ENCODE measurements around the gene RFX4. TPM values are rescaled to one million over a fixed set of nuclear protein-coding genes. Genes with fewer than 3 reads are reported as not detected.

Gene RFX4
- total RNA-seq, 1 experiment from 2014 or later: not detected

GRCh38 chr12:106721915-106722314, 139.1 kb downstream of the RFX4 start:
- no peaks in the 10 kb centered on the region for H3K9me3 Mint-ChIP-seq (ENCODE audit: low read depth, unreplicated experiment)
- no TSS peak for BruUV-seq (replicated peaks)

DNA sequence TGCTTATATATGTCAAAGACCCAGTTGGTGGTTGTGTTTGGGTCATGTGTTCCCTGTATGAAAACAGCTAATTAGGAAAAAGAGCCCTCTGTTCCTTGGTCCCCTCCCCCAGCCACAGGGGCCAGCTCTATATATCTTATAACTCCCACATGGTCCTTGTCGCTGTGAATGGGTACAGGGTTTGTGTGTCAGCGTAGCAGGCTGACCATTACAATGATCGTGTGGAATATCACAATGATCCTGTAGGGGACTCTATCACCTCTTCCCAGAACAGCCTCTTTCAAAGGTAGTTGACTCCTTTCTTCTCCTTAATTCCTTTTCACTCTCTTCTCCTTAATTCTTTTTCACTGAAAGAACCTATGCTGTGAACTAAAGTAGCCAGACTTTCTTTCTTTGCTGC, 140.0 kb downstream of the RFX4 start:
- CTCF ChIA-PET: interaction anchor here (1.0 kb wide), 1 partner anchor 13 kb away, joined by 4 read pairs; no protein-coding TSS in a partner anchor
- H3K4me1 Mint-ChIP-seq (ENCODE audit: low read depth, unreplicated experiment): no peaks in the 10 kb centered on the region
- no peak overlapping the region for H3K4me3 Mint-ChIP-seq (ENCODE audit: low read depth, unreplicated experiment)
- H3K9me3 Mint-ChIP-seq (ENCODE audit: low read depth, unreplicated experiment): no peaks in the 10 kb centered on the region
- TF ChIP-seq, protein P1, sequence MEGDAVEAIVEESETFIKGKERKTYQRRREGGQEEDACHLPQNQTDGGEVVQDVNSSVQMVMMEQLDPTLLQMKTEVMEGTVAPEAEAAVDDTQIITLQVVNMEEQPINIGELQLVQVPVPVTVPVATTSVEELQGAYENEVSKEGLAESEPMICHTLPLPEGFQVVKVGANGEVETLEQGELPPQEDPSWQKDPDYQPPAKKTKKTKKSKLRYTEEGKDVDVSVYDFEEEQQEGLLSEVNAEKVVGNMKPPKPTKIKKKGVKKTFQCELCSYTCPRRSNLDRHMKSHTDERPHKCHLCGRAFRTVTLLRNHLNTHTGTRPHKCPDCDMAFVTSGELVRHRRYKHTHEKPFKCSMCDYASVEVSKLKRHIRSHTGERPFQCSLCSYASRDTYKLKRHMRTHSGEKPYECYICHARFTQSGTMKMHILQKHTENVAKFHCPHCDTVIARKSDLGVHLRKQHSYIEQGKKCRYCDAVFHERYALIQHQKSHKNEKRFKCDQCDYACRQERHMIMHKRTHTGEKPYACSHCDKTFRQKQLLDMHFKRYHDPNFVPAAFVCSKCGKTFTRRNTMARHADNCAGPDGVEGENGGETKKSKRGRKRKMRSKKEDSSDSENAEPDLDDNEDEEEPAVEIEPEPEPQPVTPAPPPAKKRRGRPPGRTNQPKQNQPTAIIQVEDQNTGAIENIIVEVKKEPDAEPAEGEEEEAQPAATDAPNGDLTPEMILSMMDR (IDR thresholded peaks at IDR 0.05; ENCODE audit: unreplicated experiment): no peak
- no peak for DNase-seq
- no peak overlapping the region for H3K27ac Mint-ChIP-seq (ENCODE audit: unreplicated experiment)
- H3K27me3 Mint-ChIP-seq (ENCODE audit: unreplicated experiment): no peaks in the 10 kb centered on the region
- no peaks in the 10 kb centered on the region for H3K36me3 Mint-ChIP-seq (ENCODE audit: insufficient read depth, unreplicated experiment)
- intact Hi-C loops (cut with micrococcal nuclease; ENCODE audit: unreplicated experiment): no loop called here
- BruUV-seq (replicated peaks): no TSS peak

More at GRCh38 chr12:106721915-106722314, 139.1 kb downstream of the RFX4 start:
- CTCF ChIA-PET: interaction anchor here (0.6 kb wide), 1 partner anchor 93 kb away, joined by 7 read pairs; no protein-coding TSS in a partner anchor
- H3K27me3 Mint-ChIP-seq (ENCODE audit: unreplicated experiment): no peaks in the 10 kb centered on the region
- no peak for DNase-seq
- no peak overlapping the region for H3K4me3 Mint-ChIP-seq (ENCODE audit: low read depth, unreplicated experiment)
- TF ChIP-seq, protein P1 (IDR thresholded peaks at IDR 0.05; ENCODE audit: unreplicated experiment): no peak
- intact Hi-C loops (cut with micrococcal nuclease; ENCODE audit: unreplicated experiment): no loop called here
- H3K36me3 Mint-ChIP-seq (ENCODE audit: insufficient read depth, unreplicated experiment): no peaks in the 10 kb centered on the region
- H3K27ac Mint-ChIP-seq (ENCODE audit: unreplicated experiment): no peak overlapping the region
- no peaks in the 10 kb centered on the region for H3K4me1 Mint-ChIP-seq (ENCODE audit: low read depth, unreplicated experiment)

GRCh38 chr12:106723416-106723815, 140.6 kb downstream of the RFX4 start:
- Mint-ChIP-seq H3K27ac (ENCODE audit: unreplicated experiment) (no peak overlapping the region), H3K4me3 (ENCODE audit: low read depth, unreplicated experiment) (no peak overlapping the region), H3K9me3 (ENCODE audit: low read depth, unreplicated experiment) (no peaks in the 10 kb centered on the region), H3K27me3 (ENCODE audit: unreplicated experiment) (no peaks in the 10 kb centered on the region), H3K36me3 (ENCODE audit: insufficient read depth, unreplicated experiment) (no peaks in the 10 kb centered on the region), H3K4me1 (ENCODE audit: low read depth, unreplicated experiment) (no peaks in the 10 kb centered on the region)
- DNase-seq: no peak
- CTCF ChIA-PET: interaction anchor here (0.7 kb wide), 1 partner anchor 132 kb away, joined by 3 read pairs; no protein-coding TSS in a partner anchor
- BruUV-seq (replicated peaks): no TSS peak
- intact Hi-C loops (cut with micrococcal nuclease; ENCODE audit: unreplicated experiment): no loop called here
- TF ChIP-seq, protein P1 (IDR thresholded peaks at IDR 0.05; ENCODE audit: unreplicated experiment): no peak

GRCh38 chr12:106724116-106724515, 141.3 kb downstream of the RFX4 start:
- H3K4me3 Mint-ChIP-seq (ENCODE audit: low read depth, unreplicated experiment): no peak overlapping the region
- no peak overlapping the region for H3K27ac Mint-ChIP-seq (ENCODE audit: unreplicated experiment)
- no peaks in the 10 kb centered on the region for H3K27me3 Mint-ChIP-seq (ENCODE audit: unreplicated experiment)
- CTCF ChIA-PET: no interaction called here
- TF ChIP-seq, protein P1 (IDR thresholded peaks at IDR 0.05; ENCODE audit: unreplicated experiment): no peak
- intact Hi-C loops (cut with micrococcal nuclease; ENCODE audit: unreplicated experiment): no loop called here
- no peak for DNase-seq
- no peaks in the 10 kb centered on the region for H3K9me3 Mint-ChIP-seq (ENCODE audit: low read depth, unreplicated experiment)
- H3K36me3 Mint-ChIP-seq (ENCODE audit: insufficient read depth, unreplicated experiment): no peaks in the 10 kb centered on the region
- H3K4me1 Mint-ChIP-seq (ENCODE audit: low read depth, unreplicated experiment): no peaks in the 10 kb centered on the region
- no TSS peak for BruUV-seq (replicated peaks)

All from Calu3 (cell line).